ENCODE results near the gene PRSS2.
"Not testable (repeated sequence)": the region's sequence is repeated elsewhere in the genome, so short reads cannot be mapped to it uniquely, and the experiment has no call there.

The PRSS2 gene

DNA sequence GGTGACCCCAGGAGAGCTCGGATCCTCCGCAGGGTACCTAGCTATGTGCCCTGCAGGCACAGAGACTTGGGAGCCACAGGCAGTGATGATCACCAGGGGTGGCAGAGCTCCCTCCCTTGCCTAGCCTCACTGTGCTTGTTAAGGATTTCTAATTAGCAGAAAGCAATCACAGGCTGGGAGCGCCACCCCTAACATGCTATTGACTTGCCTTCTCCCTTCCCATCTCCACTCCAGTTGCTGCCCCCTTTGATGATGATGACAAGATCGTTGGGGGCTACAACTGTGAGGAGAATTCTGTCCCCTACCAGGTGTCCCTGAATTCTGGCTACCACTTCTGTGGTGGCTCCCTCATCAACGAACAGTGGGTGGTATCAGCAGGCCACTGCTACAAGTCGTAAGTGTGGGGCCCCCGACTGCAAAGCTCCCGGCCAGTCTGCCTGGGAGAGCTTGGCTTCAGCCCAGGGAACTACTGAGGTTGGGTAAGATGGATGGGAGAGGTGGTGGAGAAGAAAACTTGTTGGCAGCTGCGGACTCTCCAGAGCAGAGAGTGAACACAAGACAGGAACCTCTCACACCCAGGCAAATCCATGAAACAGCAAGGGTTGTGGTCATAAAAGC lies 20.3 kb upstream of the PRSS2 start:
- peaks cover 25% of the 10 kb centered on the region for H3K27me3 Mint-ChIP-seq (ENCODE audit: low read depth, poor library complexity)
- DNase-seq = no peak
- H3K36me3 Mint-ChIP-seq (ENCODE audit: low read depth) = no peaks in the 10 kb centered on the region
- no peaks in the 10 kb centered on the region for H3K4me1 Mint-ChIP-seq
- H3K27ac Mint-ChIP-seq = peak overlapping the region; percentile 31
- no peaks in the 10 kb centered on the region for H3K9me3 Mint-ChIP-seq
- H3K4me3 Mint-ChIP-seq = no peak overlapping the region
- TF ChIP-seq, protein P1, sequence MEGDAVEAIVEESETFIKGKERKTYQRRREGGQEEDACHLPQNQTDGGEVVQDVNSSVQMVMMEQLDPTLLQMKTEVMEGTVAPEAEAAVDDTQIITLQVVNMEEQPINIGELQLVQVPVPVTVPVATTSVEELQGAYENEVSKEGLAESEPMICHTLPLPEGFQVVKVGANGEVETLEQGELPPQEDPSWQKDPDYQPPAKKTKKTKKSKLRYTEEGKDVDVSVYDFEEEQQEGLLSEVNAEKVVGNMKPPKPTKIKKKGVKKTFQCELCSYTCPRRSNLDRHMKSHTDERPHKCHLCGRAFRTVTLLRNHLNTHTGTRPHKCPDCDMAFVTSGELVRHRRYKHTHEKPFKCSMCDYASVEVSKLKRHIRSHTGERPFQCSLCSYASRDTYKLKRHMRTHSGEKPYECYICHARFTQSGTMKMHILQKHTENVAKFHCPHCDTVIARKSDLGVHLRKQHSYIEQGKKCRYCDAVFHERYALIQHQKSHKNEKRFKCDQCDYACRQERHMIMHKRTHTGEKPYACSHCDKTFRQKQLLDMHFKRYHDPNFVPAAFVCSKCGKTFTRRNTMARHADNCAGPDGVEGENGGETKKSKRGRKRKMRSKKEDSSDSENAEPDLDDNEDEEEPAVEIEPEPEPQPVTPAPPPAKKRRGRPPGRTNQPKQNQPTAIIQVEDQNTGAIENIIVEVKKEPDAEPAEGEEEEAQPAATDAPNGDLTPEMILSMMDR (IDR thresholded peaks at IDR 0.05) = no peak

DNA sequence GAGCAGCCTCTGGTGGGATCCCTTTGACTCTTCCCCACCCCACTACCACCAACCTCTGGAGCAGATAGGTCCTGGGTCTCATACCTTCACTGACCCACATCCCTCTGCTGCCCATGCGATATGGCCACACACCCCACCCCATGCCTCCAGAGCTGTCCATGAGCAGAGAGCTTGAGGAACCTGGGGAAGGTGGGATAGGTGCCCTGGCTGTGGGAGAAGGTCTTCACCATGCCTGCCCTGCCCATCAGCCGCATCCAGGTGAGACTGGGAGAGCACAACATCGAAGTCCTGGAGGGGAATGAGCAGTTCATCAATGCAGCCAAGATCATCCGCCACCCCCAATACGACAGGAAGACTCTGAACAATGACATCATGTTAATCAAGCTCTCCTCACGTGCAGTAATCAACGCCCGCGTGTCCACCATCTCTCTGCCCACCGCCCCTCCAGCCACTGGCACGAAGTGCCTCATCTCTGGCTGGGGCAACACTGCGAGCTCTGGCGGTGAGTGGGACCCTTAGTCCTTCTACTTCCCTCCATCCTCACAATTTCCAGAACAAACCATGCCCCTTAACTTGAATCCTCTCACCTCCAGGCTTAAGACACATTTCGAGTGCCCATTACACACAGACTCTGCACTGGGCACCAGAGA lies 19.1 kb upstream of the PRSS2 start:
- H3K4me3 Mint-ChIP-seq; H3K9me3 Mint-ChIP-seq; H3K4me1 Mint-ChIP-seq; H3K36me3 Mint-ChIP-seq (ENCODE audit: low read depth); H3K27ac Mint-ChIP-seq; DNase-seq: not testable (repeated sequence)
- peaks cover 20% of the 10 kb centered on the region for H3K27me3 Mint-ChIP-seq (ENCODE audit: low read depth, poor library complexity)

DNA sequence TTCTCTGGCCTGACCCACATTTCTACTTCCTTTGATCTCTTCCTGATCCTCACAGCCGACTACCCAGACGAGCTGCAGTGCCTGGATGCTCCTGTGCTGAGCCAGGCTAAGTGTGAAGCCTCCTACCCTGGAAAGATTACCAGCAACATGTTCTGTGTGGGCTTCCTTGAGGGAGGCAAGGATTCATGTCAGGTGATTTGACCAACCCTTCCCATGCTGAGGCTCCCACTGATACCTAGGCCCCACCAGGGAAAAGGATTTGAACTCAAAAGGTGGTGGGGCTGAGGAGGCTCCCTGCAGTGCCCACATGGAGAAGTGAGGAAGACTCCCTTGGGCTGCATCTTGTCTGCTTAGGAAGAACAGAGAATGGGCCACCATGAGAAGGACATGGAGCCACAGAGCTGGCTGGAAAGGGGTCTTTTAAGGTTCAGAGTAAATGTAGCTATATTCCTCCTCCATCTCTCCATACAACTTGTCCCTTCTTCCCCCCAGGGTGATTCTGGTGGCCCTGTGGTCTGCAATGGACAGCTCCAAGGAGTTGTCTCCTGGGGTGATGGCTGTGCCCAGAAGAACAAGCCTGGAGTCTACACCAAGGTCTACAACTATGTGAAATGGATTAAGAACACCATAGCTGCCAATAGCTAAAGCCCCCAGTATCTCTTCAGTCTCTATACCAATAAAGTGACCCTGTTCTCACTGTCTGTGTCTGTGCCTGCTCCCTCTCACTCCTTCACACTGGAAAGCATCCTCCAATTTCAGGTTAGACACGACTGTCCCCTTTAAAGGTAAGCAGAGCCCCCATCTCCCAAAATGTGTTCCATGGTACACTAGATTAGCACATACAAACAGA lies 18.2 kb upstream of the PRSS2 start:
- Mint-ChIP-seq H3K36me3 (ENCODE audit: low read depth) (no peaks in the 10 kb centered on the region), H3K4me3 (no peak overlapping the region), H3K4me1 (no peaks in the 10 kb centered on the region), H3K27me3 (ENCODE audit: low read depth, poor library complexity) (peaks cover 20% of the 10 kb centered on the region), H3K27ac (no peak overlapping the region), H3K9me3 (no peaks in the 10 kb centered on the region)
- TF ChIP-seq, protein P1 (IDR thresholded peaks at IDR 0.05) = no peak
- no peak for DNase-seq

DNA sequence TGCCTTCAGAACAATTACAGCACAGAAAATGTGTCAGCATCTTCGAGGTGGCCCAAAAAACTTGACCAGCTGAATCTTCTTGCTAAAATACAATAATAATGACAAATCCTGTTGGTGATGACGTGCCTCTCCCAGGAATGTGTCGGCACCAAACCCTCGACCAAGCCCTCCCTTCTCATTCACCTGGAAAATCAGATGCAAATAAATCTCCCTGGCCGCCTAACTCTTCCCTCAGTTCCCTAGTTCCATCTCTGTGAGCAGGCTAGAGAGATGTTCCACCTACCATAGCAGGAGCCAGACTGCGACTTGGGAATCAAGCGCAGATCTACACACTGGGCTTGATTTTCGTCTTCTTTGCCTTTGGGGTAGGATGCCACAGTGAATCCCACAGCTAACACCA lies 17.4 kb upstream of the PRSS2 start:
- H3K4me3 Mint-ChIP-seq = no peak overlapping the region
- TF ChIP-seq, protein P1 (IDR thresholded peaks at IDR 0.05) = no peak
- no peak for DNase-seq
- no peaks in the 10 kb centered on the region for H3K9me3 Mint-ChIP-seq
- H3K27me3 Mint-ChIP-seq (ENCODE audit: low read depth, poor library complexity) = peaks cover 17% of the 10 kb centered on the region
- H3K36me3 Mint-ChIP-seq (ENCODE audit: low read depth) = no peaks in the 10 kb centered on the region
- no peaks in the 10 kb centered on the region for H3K4me1 Mint-ChIP-seq
- no peak overlapping the region for H3K27ac Mint-ChIP-seq

DNA sequence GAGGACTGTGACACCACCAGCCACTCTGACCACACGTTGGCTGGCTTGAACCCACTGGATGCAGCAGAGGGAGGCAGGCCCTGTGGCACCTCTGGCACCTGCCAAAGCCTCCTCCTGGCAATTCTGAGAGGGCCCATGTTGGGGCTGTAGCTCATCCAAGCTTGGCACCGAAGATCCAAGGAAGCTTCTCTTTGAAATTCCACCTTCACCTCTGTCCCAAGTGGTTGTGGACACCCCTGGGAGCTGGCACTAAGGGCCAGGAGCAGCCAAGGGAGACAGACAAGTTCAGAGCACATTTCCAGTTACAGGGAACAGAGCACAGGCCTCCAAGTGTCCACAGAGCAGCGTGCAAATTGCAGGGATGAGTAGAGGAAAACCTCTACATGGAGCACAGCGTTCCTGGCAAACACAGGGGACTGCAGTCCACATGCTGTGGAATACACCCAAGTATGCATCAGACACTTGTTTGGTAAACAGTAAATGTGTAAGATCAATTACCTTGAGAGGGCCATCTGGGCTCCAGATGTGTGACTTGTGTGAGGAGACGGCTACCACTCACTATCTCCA lies 16.8 kb upstream of the PRSS2 start:
- not testable (repeated sequence) for H3K4me3 Mint-ChIP-seq; H3K4me1 Mint-ChIP-seq; DNase-seq; H3K36me3 Mint-ChIP-seq (ENCODE audit: low read depth); H3K9me3 Mint-ChIP-seq; H3K27ac Mint-ChIP-seq
- peaks cover 18% of the 10 kb centered on the region for H3K27me3 Mint-ChIP-seq (ENCODE audit: low read depth, poor library complexity)

DNA sequence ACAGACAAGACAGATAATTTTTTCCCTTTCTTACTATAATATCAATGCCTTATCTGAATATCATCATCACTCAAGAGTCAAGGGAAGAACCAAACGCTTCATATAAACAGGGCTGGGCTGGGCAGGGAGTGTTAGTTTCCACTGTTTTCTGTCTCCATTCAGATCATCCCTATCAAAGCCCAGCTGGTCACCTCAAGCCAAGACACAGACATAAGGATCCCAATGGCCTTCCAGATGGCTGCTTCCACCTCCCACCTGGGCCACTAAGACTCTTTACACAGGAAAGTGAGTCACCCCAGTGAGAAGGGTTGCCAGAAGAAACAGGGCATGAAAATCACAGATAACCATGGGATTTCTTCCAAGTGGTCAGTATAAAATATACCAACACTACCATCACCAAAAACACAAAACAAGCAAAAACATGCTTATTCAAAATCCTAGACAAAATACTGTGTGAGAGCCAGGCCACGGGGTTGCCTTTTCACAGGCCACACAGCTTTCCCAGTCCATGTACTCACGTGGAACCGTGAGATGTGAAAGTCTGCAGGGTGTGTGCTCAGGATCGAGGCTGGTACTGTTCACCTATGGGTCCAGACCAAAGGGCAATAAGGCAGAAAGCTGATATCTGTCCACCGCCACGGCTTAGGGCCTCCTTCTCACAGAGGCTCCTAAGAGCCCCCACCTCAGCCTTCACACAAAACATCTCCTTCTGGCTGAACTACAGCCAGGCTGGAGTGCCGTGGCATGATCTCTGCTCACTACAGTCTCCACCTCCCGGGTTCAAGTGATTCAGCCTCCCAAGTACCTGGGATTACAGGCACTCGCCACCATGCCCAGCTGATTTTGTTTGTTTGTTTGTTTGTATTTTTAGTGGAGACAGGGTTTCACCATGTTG lies 15.8 kb upstream of the PRSS2 start:
- no peak for DNase-seq
- TF ChIP-seq, protein P1 (IDR thresholded peaks at IDR 0.05) = no peak
- Mint-ChIP-seq H3K27ac (no peak overlapping the region), H3K36me3 (ENCODE audit: low read depth) (no peaks in the 10 kb centered on the region), H3K9me3 (no peaks in the 10 kb centered on the region), H3K27me3 (ENCODE audit: low read depth, poor library complexity) (peaks cover 16% of the 10 kb centered on the region), H3K4me3 (no peak overlapping the region), H3K4me1 (no peaks in the 10 kb centered on the region)

DNA sequence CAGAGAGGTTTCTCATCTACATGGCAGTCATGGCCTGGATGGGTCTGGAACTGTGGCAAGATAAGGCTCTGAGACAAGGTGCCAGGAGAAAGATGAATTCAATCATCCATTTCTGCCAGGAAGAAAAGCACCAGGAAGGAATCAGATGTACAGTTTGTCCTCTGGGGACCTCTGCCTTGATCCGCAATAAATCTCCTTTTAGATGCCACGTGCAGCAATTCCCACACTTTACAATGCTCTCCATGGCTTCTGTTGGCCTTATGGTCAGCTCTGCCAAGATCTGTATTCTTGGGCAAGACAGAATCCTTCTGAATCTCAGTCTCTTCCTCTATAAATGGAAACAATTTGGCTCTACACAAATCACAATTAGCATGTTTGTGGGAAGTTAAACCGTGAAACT lies 12.5 kb upstream of the PRSS2 start:
- not testable (repeated sequence) for H3K27ac Mint-ChIP-seq; H3K9me3 Mint-ChIP-seq; DNase-seq; H3K4me1 Mint-ChIP-seq; H3K36me3 Mint-ChIP-seq (ENCODE audit: low read depth); H3K4me3 Mint-ChIP-seq
- peaks cover 13% of the 10 kb centered on the region for H3K27me3 Mint-ChIP-seq (ENCODE audit: low read depth, poor library complexity)
